Lower leg skin (tissue), 4 donors: ENCODE data around the gene PDE8A. TPM values are rescaled to one million over a fixed set of nuclear protein-coding genes. Genes with fewer than 3 reads are reported as not detected.

Experiments used
- DNase-seq, 2 donors: peaks; one replicate each; pipeline ENCODE4 v3.0.0-alpha.2; 2019; ENCODE audit warnings: low spot score in 2 of 2
- H3K4me3 ChIP-seq: fragments of 200-600 bp; sonication (generic); 2 replicates; pipeline ENCODE4 v1.5.1; 2017; ENCODE audit warnings: mild to moderate bottlenecking, low read depth; ENCODE audit not compliant: poor library complexity, severe bottlenecking
- CTCF ChIP-seq, 3 donors: fragments of 450-650 bp; IDR thresholded peaks; one replicate each; pipeline ENCODE4 v1.5.1; 2016; ENCODE audit warnings: antibody characterized with exemption in 3 of 3, mild to moderate bottlenecking in 3 of 3, moderate library complexity in 2 of 3
- POLR2A ChIP-seq, 2 donors: fragments of 450-650 bp; IDR thresholded peaks; one replicate each; pipeline ENCODE4 v1.6.1; 2016 to 2017; ENCODE audit warnings: antibody characterized with exemption in 2 of 2, mild to moderate bottlenecking in 1 of 2, moderate library complexity in 1 of 2
- WGBS, 2 donors: methylation state at CpG; one replicate each; pipeline ENCODE4 v1.1.5; 2018; 5-methylcytosine and 5-hydroxymethylcytosine counted together
- intact Hi-C: fragments of 100-400 bp; cut with DNase I; formaldehyde crosslinking; loops from one replicate; pipeline ENCODE4 v1.15.0; 2023; ENCODE audit warnings: low total_unique reads
- total RNA-seq, 4 donors: library from RNA; depleted of rRNA; stranded (reverse); fragments of >200 nt; gene quantifications; one replicate each; pipeline ENCODE4 v1.1.0, GENCODE V29; 2016

The PDE8A gene
- total RNA-seq, 4 donors from 2014 or later: 14.7 to 23.1 (median 19.4) TPM

GRCh38 chr15:85003593-85004312, 22.1 kb downstream of the PDE8A start:
- no peak for TF ChIP-seq CTCF (IDR thresholded peaks at IDR 0.05)
- intact Hi-C loops: no loop called here
- DNase-seq: no peak
- WGBS, 2 donors: 80 to 82% methylated on average over 3 of the region's 3 CpGs
- no peak overlapping the region for H3K4me3 ChIP-seq

- 87 to 92% methylated on average over 3 of the region's 3 CpGs for WGBS, 2 donors
- TF ChIP-seq POLR2A (IDR thresholded peaks at IDR 0.05) (no peak), CTCF (IDR thresholded peaks at IDR 0.05) (no peak)
- no peak overlapping the region for H3K4me3 ChIP-seq
- intact Hi-C loops: no loop called here
- no peak for DNase-seq
These were observed 22.9 kb downstream of the PDE8A start for GRCh38 chr15:85004550-85004949.

GRCh38 chr15:85005319-85005718, 23.7 kb downstream of the PDE8A start:
- TF ChIP-seq CTCF (IDR thresholded peaks at IDR 0.05): no peak
- no peak for TF ChIP-seq POLR2A (IDR thresholded peaks at IDR 0.05)
- 82 to 83% methylated on average over 2 of the region's 2 CpGs for WGBS, 2 donors
- H3K4me3 ChIP-seq: no peak overlapping the region
- intact Hi-C loops: no loop called here
- no peak for DNase-seq

- DNase-seq: no peak
- intact Hi-C loops: no loop called here
- no peak for TF ChIP-seq CTCF (IDR thresholded peaks at IDR 0.05)
- TF ChIP-seq POLR2A (IDR thresholded peaks at IDR 0.05): no peak
- H3K4me3 ChIP-seq: no peak overlapping the region
- WGBS, 2 donors: 76% methylated on average over 5 of the region's 5 CpGs
These were observed 24.1 kb downstream of the PDE8A start for GRCh38 chr15:85005746-85006145.

GRCh38 chr15:85006201-85006600, 24.5 kb downstream of the PDE8A start:
- no peak for TF ChIP-seq CTCF (IDR thresholded peaks at IDR 0.05)
- TF ChIP-seq POLR2A (IDR thresholded peaks at IDR 0.05): no peak
- H3K4me3 ChIP-seq: no peak overlapping the region
- 70 to 83% methylated on average over 2 of the region's 2 CpGs for WGBS, 2 donors
- DNase-seq: no peak
- intact Hi-C loops: no loop called here

- H3K4me3 ChIP-seq: no peak overlapping the region
- no peak for DNase-seq
- 88 to 91% methylated on average over 3 of the region's 3 CpGs for WGBS, 2 donors
- TF ChIP-seq CTCF (IDR thresholded peaks at IDR 0.05): no peak
- intact Hi-C loops: no loop called here
These were observed 25.0 kb downstream of the PDE8A start for GRCh38 chr15:85006655-85007054.
